ENCODE measurements around the gene MGST3.
"Not testable (repeated sequence)": the region's sequence is repeated elsewhere in the genome, so short reads cannot be mapped to it uniquely, and the experiment has no call there.

Gene MGST3

DNA sequence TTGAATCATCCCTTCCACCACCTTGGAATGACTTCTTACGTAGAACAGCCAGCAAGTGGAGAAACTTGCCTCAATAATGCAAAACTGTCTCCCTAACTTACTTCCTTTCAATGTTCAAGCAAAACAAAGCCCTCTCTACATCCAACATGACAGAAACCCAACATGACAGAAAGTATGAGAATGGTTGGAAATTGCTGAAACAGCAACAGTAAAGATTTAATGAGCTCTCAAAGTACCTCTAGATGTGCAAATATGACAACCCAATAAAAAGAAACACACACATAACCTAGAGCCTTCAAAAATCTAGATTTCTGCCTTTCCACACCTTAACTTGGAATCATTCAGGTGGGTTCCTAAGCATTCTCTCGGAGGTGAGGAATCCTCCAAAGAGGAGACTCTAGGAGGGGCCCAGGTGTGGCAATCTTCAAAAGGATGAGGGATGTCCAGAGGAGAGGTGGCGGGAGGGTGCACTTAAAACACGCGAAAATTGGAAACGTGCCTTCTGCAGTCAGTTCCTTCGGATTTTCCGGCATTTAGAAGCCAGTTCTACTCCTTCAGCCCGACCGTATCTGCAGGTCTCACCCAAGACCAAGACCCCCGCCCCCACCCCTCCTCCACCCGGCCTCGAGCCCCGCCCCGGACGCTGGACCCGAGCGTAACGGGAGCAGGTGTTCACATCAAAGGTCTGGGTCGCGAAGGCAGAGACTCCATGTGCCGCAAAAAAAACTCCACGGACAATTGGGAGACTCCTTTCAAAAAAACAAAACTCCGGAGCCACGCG is 996 bp upstream of the MGST3 start:
- DNase-seq = peak; percentile 55 to 77

GRCh38 chr1:165631342-165632151 is 513 bp downstream of the MGST3 start:
- peak; percentile 22 to 51 for DNase-seq

GRCh38 chr1:165632152-165632469 is 1.1 kb downstream of the MGST3 start:
- no peak for DNase-seq

DNA sequence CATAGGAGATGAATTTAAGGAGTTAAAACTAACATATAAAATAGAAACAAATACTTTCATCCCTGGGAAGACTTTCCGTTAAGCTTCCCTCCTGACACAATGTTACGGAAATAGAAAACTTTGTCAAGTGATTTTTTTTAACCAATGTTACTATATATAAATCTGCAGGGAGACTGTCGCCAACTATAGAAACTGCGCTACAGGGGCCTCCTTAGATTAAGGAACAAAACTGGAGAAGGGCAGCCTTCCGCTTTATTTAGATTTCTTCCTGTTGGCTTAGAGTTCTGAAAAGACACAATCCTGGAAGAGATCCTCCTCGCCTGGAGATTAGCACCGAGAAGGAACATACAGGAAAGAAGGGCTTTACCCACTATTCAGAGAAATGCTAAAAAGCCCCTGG is 1.5 kb downstream of the MGST3 start:
- no peak for DNase-seq

DNA sequence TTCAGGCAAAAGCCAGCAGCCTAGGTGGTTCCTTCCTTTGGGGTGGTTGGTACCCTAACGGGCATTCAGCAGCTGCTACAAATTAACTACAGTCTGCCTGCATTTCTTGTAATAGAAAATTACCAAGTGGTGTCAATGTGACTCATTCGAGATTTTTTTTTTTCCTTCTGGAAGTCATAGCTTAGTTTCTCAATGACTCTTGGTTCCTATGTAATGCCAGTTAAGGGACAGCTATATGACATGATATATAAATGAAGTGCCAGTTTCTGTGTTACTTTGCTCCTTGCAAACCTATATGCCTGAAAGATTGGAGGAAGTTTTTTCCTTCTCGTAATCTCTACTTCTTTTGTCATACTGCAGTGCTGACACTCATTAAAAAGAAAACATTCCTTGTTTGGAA is 2.6 kb downstream of the MGST3 start:
- DNase-seq = no peak

DNA sequence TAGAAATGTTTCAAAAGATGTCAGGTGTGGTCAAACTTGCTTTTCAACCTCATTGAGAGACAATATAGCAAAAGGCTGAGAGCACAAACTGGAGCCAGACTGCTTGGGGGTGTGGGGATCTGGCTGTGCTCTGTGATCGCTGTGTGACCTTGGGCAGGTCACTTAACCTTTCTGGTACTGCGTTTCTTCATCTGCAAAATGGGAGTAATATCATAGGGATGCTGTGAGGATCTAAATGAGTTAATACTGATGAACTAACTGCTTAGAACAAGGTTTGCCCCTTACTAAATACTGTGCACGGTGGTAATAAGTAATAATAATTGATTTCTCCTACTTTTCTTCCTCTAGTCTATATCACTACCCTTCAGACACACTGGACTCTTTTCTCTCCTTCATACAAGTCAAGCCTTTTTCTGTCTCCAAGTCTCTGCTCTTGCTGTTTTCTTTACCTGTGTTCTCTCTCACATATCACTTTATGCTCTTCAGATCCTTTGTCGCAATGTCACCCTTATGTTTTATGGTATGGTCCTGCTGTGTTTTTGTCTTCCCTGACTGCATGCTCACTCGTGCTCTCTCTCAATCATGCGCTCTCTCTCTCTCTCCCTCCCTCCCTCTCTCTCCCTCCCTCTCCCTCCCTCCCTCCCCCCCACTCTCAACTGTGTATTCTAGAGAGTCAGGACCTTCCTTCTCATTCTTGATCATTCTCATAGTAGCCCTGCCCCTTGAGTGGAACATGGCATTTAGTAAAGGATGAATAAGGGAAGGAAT is 3.3 kb downstream of the MGST3 start:
- DNase-seq = no peak

- no peak for DNase-seq
Measured at GRCh38 chr1:165635329-165635728, 4.3 kb downstream of the MGST3 start.

DNA sequence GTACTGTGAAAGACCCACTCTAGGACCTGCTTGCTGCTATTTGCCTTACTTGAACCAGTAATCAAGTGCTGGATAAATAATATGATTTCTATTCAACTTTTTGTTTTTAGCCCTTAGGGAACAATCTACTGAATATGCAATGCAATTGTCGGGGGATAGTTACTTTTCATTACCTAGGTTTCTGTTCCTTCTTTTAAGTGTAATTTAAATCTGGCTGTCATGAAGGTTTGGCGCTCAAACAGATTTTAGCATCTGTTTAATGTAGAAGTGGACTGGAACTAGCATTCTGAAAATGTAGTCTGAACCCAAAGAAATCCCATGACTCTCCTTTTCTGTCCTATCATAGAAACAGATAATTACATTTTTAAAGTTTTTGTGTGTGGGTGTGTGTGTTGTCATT is 4.8 kb downstream of the MGST3 start:
- no peak for DNase-seq

DNA sequence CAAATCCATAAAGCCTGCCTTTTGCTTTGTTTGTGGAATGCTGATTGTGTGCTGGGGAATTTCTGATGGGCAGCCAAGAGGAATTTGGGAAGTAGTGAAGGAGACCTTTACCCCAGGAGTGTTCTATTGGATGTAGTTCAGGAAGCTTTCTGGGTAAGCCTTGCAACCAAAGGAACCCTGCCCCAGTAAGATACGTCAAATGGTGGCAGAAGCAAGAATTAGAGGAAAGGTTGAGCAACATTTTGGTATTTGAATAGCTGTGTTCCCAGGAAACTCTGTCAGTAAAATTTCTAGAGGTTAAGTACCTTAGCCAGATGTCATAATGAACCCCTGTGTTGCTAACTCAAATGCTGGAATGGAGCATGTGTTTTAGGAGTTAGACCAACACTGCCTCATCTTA is 6.4 kb downstream of the MGST3 start:
- no peak for DNase-seq

DNA sequence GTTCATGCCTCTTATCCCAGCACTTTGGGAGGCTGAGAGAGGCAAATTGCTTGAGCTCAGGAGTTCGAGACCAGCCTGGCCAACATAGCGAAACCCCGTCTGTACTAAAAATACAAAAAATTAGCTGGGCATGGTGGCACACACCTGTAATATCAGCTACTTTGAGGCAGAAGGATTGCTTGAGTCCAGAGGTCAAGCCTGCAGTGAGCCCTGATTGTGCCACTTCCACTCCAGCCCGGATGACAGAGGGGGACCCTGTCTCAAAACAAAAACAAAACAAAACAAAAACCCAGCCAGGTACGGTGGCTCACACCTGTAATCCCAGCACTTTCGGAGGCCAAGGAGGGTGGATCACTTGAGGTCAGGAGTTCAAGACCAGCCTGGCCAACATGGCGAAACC is 7.2 kb downstream of the MGST3 start:
- DNase-seq = not testable (repeated sequence)

DNA sequence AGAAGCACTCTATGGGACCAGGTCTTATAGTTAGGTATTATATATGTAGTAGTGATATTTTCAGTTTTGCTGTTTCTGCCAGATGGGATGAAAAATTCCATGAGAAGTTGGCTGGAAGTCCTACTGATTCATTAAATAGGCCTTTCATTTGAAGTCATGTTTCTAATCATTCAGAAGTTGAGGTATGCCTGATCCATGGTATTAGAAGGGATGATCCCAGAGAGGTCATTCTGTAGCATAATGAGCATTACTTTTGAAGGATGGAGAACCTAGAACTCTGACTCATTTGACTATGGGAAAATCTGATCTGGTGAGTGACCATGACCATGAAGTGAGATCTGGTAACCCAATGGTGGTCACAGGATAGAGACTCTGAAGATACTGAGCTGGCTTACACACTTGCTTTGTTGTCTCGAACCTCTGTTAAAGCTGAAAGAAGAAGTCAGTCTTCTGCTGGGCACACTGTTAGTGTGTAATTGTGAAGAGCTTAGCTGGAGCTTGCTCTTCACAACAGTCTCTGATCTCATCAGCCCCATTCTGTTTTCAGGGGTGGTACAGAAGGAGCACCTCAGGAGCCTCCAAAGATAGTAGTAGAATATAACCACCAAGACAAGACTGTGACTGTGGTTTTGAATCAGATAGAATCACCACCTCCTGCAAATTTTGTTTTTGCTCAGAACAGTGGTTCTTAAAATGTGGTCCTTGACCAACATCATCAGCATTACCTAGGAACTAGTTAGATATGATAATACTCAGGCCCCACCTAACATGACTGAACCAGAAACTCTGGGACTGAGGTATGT is 9.0 kb downstream of the MGST3 start:
- DNase-seq = no peak

DNA sequence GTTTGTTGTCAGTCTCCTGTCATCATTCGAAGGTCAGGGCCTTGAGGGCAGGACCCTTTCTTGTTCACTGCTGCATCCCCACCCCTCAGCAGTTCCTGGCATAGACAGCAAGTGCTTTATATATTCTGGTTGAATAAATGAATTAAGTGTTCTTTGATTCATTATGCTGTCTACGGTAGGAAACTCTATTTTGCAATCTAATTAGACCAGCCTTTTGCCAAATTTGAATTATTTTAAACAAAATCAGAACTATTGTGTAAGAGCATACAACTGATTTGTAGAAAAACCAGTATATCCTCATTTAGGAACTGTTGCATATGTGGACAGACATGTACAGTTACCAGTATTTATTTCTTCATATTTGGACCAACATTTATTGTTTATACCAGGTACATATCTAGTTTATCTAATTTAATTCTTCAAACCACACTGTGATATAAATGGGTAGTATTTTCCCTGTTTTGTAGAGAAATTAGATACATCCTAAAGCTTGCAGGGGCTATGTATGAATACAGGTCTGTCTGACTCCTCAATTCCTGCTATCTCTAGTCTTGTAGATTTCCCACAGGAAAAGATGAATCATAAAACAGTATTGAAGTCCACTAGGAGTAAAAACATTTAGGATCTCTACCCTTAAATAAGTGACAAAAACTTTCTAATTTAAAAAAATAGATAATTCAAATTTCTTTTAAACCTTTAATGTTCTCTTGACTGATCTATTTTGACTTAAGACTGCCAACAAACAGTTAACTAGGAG is 10.4 kb downstream of the MGST3 start:
- no peak for DNase-seq

GRCh38 chr1:165644064-165644735 is 13.2 kb downstream of the MGST3 start:
- no peak for DNase-seq

- no peak for DNase-seq
Measured at GRCh38 chr1:165645654-165646366, 14.8 kb downstream of the MGST3 start.

DNA sequence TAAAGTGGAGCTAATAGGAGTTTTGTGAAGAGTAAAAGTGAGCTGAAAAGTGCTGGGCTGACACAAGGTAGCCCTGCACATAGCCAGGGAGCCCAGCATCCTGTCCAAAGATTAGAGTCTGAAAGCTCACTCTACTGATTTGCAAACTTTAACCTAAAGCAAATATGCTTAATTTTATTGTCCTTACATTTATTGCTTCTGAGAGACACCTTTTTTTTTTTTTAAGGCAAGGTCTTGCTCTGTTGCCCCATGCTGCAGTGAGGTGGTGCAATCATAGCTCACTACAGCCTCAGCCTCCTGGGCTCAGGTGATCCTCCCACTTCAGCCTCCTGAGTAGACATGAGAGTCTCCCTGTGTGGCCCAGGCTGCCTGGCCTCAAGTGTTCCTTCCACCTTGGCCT is 16.5 kb downstream of the MGST3 start:
- DNase-seq = no peak

DNA sequence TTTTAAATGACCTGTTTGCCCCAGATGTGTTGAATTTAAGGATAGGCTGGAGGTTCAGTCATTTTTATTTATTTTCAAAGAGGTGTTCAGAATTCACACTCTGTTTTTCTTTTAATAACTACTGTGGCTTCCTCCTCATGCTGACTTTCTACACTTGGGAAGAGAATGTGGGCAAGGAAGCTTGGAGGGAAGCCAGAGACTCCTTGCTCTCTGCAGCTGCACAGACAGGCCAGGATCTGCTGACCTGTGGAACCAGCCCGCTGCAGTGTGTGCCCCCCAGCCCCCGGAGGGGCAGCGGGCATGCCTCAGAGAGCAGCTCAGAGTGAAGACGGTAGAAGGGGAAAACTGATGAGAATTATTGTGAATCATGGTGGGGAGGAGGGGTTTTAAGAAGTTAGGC is 16.9 kb downstream of the MGST3 start:
- no peak for DNase-seq

DNA sequence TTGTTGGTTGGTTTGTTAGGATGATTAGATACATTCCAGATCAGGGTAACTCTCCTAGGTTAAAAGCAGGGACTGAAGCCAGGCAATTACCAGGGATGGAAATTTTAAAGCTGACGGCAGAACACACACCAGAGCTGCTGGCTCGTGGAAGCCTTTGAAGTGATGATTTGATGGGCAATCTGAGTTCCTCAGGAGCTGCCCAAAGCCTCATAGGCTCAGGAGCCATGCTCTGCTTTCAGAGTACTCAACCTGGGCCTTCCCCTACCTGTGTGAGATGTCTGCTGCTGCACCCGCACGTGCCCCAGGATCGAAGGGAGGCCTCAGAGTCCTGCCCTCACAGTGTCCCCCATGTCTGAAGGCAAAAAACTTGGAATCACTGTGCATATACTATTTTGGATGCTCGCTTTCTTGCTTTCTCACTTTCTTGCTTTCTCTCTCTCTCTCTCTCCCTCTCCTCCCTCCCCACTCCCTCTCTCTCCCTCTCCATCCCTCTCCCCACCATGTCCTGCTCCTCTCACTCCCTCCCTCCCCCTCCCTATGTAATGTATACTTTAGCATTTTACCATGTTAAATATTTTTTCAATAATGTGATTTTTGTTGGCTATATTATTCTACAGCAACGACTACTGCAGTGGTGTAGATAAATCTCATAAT is 18.0 kb downstream of the MGST3 start:
- no peak for DNase-seq

GRCh38 chr1:165650981-165651625 is 20.1 kb downstream of the MGST3 start:
- DNase-seq = no peak

GRCh38 chr1:165658766-165659580 is 27.9 kb downstream of the MGST3 start:
- DNase-seq = not testable (repeated sequence)
